ENCODE measurements around the gene MFN2. TPM values are rescaled to one million over a fixed set of nuclear protein-coding genes. Genes with fewer than 3 reads are reported as not detected.

Gene MFN2
- total and polyA plus RNA-seq, 9 of the 15 experiments (the other 6 are each of a cell fraction or from before 2014, with no cell fraction given): 10.5 to 158 (median 87.1) TPM

- TF ChIP-seq RREB1 (CRISPR knock-in tag; IDR thresholded peaks at IDR 0.05) (0 out of 2 replicates have a peak, but pooled peaks have one; percentile 59), TAL1 (IDR thresholded peaks at IDR 0.05) (peak; percentile 95), NFIC (IDR thresholded peaks at IDR 0.05) (peak; percentile 96), ATF1 (CRISPR knock-in tag; IDR thresholded peaks at IDR 0.05) (no peak), ATF1 (tag; IDR thresholded peaks at IDR 0.05) (peak; percentile 69), HMGN3 (IDR thresholded peaks at IDR 0.05; ENCODE audit: borderline replicate concordance, extremely low read depth, insufficient read length, low read depth, low read length) (no peak), ZC3H8 (IDR thresholded peaks at IDR 0.05) (no peak), ZBTB7A (IDR thresholded peaks at IDR 0.05; ENCODE audit: borderline replicate concordance, control insufficient read depth, low read depth, low read length) (peak; percentile 41; the same call in 1 of the 2 replicates), BHLHE40 (IDR thresholded peaks at IDR 0.05; ENCODE audit: low read length) (peak; percentile 73), PTTG1 (tag; IDR thresholded peaks at IDR 0.05; ENCODE audit: low read depth) (no peak), ZEB2 (IDR thresholded peaks at IDR 0.05) (0 out of 2 replicates have a peak, but pooled peaks have one; percentile 20), HDAC6 (IDR thresholded peaks at IDR 0.05; ENCODE audit: low read depth, low read length) (no peak), CREB1 (IDR thresholded peaks at IDR 0.05) (peak; percentile 61), CREB1 (CRISPR knock-in tag; IDR thresholded peaks at IDR 0.05) (no peak)
- TF ChIP-seq, protein P1, sequence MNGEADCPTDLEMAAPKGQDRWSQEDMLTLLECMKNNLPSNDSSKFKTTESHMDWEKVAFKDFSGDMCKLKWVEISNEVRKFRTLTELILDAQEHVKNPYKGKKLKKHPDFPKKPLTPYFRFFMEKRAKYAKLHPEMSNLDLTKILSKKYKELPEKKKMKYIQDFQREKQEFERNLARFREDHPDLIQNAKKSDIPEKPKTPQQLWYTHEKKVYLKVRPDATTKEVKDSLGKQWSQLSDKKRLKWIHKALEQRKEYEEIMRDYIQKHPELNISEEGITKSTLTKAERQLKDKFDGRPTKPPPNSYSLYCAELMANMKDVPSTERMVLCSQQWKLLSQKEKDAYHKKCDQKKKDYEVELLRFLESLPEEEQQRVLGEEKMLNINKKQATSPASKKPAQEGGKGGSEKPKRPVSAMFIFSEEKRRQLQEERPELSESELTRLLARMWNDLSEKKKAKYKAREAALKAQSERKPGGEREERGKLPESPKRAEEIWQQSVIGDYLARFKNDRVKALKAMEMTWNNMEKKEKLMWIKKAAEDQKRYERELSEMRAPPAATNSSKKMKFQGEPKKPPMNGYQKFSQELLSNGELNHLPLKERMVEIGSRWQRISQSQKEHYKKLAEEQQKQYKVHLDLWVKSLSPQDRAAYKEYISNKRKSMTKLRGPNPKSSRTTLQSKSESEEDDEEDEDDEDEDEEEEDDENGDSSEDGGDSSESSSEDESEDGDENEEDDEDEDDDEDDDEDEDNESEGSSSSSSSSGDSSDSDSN (IDR thresholded peaks at IDR 0.05; ENCODE audit: borderline replicate concordance in 1 of 2, low read depth in 2 of 2, low read length in 2 of 2): peak in 1 of 2 experiments; percentile 64; a peak in 2 of 4 replicates
- TF ChIP-seq, protein P2, sequence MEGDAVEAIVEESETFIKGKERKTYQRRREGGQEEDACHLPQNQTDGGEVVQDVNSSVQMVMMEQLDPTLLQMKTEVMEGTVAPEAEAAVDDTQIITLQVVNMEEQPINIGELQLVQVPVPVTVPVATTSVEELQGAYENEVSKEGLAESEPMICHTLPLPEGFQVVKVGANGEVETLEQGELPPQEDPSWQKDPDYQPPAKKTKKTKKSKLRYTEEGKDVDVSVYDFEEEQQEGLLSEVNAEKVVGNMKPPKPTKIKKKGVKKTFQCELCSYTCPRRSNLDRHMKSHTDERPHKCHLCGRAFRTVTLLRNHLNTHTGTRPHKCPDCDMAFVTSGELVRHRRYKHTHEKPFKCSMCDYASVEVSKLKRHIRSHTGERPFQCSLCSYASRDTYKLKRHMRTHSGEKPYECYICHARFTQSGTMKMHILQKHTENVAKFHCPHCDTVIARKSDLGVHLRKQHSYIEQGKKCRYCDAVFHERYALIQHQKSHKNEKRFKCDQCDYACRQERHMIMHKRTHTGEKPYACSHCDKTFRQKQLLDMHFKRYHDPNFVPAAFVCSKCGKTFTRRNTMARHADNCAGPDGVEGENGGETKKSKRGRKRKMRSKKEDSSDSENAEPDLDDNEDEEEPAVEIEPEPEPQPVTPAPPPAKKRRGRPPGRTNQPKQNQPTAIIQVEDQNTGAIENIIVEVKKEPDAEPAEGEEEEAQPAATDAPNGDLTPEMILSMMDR (IDR thresholded peaks at IDR 0.05 in 2 of 3, conservative IDR thresholded peaks at IDR 0.05 in 1 of 3; ENCODE audit: insufficient read depth in 2 of 3, low read depth in 1 of 3, low read length in 3 of 3): peak; percentile 12 to 37 (median 19); a peak in 2 of 6 replicates
- TF ChIP-seq, protein P3, sequence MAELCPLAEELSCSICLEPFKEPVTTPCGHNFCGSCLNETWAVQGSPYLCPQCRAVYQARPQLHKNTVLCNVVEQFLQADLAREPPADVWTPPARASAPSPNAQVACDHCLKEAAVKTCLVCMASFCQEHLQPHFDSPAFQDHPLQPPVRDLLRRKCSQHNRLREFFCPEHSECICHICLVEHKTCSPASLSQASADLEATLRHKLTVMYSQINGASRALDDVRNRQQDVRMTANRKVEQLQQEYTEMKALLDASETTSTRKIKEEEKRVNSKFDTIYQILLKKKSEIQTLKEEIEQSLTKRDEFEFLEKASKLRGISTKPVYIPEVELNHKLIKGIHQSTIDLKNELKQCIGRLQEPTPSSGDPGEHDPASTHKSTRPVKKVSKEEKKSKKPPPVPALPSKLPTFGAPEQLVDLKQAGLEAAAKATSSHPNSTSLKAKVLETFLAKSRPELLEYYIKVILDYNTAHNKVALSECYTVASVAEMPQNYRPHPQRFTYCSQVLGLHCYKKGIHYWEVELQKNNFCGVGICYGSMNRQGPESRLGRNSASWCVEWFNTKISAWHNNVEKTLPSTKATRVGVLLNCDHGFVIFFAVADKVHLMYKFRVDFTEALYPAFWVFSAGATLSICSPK (IDR thresholded peaks at IDR 0.05; ENCODE audit: borderline replicate concordance): no peak
Observed at GRCh38 chr1:12005488-12006166, 25.4 kb downstream of the MFN2 start (continued).
